Myocyte (in vitro differentiated cells): ENCODE results near the gene VCAM1. TPM values are rescaled to one million over a fixed set of nuclear protein-coding genes. Genes with fewer than 3 reads are reported as not detected.
"Not testable (repeated sequence)": the region's sequence is repeated elsewhere in the genome, so short reads cannot be mapped to it uniquely, and the experiment has no call there.

Experiments used
- DNase-seq: peaks from one replicate; pipeline ENCODE4 v3.0.0-alpha.2; 2012; ENCODE audit warnings: low read depth
- polyA plus RNA-seq: library from polyadenylated mRNA; unstranded; fragments of >200 nt; gene quantifications from one replicate; pipeline ENCODE4 v1.2.1, GENCODE V29; 2012; ENCODE audit warnings: missing spikeins
- total RNA-seq: library from RNA; depleted of rRNA; stranded (reverse); fragments of >200 nt; gene quantifications from 2 replicates; pipeline ENCODE4 v1.2.3, GENCODE V29; 2014

VCAM1 gene, protein sequence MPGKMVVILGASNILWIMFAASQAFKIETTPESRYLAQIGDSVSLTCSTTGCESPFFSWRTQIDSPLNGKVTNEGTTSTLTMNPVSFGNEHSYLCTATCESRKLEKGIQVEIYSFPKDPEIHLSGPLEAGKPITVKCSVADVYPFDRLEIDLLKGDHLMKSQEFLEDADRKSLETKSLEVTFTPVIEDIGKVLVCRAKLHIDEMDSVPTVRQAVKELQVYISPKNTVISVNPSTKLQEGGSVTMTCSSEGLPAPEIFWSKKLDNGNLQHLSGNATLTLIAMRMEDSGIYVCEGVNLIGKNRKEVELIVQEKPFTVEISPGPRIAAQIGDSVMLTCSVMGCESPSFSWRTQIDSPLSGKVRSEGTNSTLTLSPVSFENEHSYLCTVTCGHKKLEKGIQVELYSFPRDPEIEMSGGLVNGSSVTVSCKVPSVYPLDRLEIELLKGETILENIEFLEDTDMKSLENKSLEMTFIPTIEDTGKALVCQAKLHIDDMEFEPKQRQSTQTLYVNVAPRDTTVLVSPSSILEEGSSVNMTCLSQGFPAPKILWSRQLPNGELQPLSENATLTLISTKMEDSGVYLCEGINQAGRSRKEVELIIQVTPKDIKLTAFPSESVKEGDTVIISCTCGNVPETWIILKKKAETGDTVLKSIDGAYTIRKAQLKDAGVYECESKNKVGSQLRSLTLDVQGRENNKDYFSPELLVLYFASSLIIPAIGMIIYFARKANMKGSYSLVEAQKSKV
- total RNA-seq, result 5.7 and 9.3 TPM in 2 replicates
- polyA plus RNA-seq, result 1.6 TPM

DNA sequence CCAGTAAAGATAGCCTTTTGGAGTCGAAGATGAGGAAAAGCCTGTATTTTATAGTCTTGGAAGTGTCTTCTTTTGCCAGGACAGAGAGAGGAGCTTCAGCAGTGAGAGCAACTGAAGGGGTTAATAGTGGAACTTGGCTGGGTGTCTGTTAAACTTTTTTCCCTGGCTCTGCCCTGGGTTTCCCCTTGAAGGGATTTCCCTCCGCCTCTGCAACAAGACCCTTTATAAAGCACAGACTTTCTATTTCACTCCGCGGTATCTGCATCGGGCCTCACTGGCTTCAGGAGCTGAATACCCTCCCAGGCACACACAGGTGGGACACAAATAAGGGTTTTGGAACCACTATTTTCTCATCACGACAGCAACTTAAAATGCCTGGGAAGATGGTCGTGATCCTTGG lies at the start of gene VCAM1:
Gene VCAM1, plus strand, starts transcription at position 253 of the 400 bp plus-strand sequence. Its CDS starts 119 bp downstream, at position 372.
- DNase-seq, result no peak

GRCh38 chr1:100670083-100670482 lies 49.5 kb upstream of the VCAM1 start:
- DNase-seq, result no peak

DNA sequence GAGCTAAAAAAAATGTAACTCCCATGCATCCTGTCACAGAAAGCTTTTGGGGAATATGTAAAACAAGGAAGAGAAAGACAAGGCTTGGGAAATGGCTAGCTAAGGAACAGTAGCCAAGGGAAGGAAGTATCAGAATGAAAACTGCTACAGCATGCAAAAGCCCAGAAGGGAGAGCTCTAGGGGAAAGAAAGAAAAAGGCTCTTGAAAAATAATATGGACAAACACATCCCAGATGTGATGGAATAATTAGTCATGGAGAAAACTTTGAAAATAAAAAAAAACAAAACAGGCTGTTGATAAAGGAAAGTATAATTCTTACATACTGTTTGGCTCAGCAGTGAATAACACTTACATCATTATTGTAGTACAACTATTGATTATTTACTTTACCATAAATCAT lies 47.9 kb upstream of the VCAM1 start:
- peak; percentile 27 for DNase-seq

DNA sequence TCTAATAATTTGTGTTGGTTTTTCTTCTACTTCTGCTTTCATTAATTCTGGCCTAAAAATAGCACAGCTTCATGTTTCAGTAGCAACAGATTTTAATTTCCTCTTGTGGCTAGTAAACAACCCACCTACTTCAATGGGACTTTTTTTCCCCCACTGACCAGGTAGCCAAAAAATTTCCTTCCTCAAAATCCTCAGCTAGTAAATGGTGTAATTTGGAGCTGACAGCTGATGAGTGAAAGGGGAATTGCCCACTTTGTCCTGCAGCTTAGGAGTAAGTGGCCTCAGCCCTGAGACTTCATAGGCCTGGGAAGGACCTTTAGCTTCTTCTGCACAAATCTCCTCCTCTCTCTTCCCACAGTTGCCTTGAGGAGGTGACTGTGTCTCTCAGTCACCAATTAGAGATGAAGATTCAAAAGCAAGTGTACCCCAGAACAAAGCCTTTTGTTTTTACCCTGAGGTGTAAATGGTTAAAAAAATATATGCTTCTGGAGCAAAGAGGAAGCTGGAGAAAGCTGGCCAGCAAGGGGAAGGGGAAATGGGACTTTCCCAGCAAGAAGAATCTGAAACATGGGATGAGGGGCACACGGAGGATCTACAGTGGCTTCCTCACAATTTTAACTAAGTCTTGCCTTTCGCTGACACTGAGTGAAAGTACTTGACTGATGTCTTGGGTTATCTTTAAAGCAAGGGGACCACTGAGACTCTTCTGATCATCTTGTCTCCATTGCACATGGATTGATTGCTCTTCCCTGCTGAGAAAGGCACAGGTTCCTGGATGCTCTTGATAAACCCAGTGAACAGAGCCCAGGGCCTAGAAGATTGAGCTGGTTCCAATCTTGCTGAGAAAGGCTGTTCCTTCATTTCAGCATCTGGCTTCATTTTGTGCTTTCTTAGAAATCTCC lies 35.8 kb upstream of the VCAM1 start:
- DNase-seq, result no peak

GRCh38 chr1:100699744-100700143 lies 19.8 kb upstream of the VCAM1 start:
- no peak for DNase-seq

- no peak for DNase-seq
Measured at GRCh38 chr1:100700586-100700985, 19.0 kb upstream of the VCAM1 start.

GRCh38 chr1:100703052-100703451 lies 16.5 kb upstream of the VCAM1 start:
- DNase-seq, result no peak

- no peak for DNase-seq
Measured at GRCh38 chr1:100703716-100704115, 15.8 kb upstream of the VCAM1 start.

GRCh38 chr1:100704473-100704872 lies 15.1 kb upstream of the VCAM1 start:
- no peak for DNase-seq

DNA sequence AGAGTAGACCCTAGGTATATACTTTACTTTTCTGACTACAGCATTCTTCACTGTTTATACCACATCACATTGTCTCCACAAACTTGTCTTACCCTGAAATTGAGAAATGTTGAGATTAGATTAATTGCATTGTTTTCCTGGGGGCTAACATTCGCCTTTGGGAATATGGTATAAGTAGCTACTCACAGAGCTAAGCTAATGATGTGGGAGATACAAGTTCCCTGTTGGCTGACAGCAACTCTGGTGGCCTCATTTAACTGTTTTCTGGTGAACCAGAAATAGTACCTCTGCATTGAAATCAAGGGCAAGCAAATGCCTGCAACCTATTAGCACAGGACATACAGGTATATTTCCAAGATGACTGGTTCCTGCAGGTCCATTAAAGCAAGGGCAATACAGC lies 13.2 kb upstream of the VCAM1 start:
- no peak for DNase-seq

GRCh38 chr1:100706856-100707255 lies 12.7 kb upstream of the VCAM1 start:
- DNase-seq, result no peak

DNA sequence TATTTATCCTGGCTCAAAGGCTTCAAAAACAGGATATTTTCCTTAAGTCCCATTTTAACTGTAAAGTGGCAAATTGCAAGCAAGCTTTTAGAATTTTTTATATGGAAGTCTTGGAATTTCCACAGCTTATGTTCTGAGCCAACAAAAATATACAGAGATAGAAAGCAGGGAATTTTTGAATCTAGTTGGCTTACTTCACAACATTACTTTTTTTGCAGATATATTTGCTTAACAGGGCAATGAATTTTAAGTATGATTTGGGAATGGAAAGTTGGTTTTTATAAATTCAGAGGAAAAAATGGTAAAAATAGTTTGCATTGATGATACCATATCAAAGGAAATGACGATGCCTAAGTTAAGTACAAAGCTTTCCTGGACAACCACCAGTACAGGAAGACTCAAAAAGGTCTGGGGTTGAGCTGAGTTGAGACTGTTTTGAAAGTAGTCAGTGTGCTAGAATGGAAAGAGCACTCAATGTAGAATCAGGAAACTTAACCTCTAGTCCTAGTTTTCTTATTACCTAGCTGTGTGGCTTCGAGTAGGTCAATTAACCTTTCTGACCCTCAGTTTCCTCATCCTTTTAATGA lies 11.0 kb upstream of the VCAM1 start:
- DNase-seq, result no peak

DNA sequence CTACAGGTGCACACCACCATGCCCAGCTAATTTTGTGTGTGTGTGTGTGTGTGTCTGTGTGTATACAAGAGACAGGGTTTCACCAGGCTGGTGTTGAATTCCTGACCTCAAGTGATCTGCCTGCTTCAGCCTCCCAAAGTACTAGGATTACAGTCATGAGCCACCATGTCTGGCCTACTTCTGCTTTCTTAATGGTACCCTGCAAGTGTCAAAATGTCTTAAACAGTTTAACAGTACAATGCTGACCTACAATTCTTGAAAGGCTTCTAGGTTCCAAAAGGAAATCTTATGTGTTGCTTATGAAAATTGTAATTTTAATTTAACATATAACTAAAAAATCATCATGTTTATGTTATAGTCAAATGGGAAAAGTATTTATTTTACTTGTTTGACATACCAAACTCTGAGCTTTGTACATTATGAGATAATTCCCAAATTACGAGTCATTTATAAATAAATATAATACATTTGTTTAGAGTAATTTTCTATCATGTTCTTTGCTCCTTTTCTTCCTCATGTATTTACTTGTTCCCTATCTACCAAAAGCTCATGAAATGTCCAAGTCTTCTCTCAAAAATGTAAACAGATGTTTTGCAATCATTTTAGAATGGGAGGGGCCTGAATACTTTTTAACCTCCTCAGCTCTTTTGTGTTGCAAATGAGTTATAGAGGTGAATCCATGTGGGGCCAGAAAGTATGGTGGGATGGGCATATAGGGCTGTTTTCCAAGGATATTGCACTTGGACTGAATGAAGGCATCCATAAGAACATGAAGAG lies 8.4 kb upstream of the VCAM1 start:
- DNase-seq, result no peak

- DNase-seq, result not testable (repeated sequence)
Measured at GRCh38 chr1:100713027-100713426, 6.5 kb upstream of the VCAM1 start.

GRCh38 chr1:100713626-100714025 lies 5.9 kb upstream of the VCAM1 start:
- no peak for DNase-seq

GRCh38 chr1:100714599-100714998 lies 4.9 kb upstream of the VCAM1 start:
- DNase-seq, result no peak

- no peak for DNase-seq
Measured at GRCh38 chr1:100717218-100717617, 2.3 kb upstream of the VCAM1 start.

- no peak for DNase-seq
Measured at GRCh38 chr1:100718581-100718980, 961 bp upstream of the VCAM1 start.

GRCh38 chr1:100720101-100720500 lies 559 bp downstream of the VCAM1 start:
- no peak for DNase-seq

DNA sequence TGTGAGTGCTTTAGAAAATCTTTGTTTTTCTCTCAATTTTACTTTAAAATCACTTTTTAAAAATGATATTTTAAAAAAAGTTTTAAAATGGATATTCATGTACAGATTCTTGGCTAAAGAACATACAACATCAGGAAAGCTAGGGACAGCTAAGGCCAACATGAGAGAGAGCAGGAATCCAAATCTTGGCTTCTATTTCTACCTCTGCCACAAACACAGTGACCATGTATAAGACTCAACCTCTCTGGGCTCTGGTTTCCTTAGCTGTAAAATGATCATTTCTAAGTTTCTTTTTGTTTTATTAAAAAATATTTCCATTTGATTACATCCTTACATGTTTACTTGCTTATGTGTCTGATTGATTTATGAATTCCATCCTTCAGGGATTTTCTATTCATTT lies 1.2 kb downstream of the VCAM1 start:
- no peak for DNase-seq
